Measurements from ENCODE around the gene ZNF280D.
A peak's percentile ranks its signal among the peaks of the same experiment; 100 is the strongest.

ZNF280D gene

DNA sequence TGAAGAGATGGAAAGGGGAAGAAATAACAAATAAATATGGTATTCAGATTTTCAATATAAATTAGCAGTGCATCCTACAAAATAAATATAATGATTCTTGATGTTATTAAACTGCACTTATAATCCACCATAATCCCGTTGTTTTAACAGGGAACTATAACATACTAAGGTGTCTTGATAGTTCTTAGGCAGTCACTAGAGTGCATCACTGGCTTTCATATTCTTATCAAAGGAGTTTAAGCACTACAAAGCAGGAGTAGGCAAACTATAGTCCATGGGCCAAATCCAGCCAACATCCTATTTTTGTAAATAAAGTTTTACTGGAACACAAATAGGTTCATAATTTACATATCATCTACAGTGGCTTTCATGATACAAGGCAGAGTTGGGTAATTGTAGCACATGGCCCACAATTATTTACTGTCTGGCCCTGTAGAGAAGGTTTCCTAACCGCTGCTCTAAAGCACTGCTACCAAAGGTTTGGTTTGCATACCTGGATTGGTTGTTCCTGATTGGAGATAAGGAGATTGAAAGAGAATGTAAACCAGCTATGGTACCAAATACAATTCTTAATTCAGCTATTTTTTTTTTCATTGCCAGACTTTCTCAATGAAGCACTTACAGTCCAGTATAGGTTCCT is 104.3 kb downstream of the ZNF280D start:
- no peak for DNase-seq (ENCODE audit: low spot score)

- no peak for DNase-seq (ENCODE audit: low spot score)
These were observed 113.4 kb downstream of the ZNF280D start for GRCh38 chr15:56619887-56620286.

DNA sequence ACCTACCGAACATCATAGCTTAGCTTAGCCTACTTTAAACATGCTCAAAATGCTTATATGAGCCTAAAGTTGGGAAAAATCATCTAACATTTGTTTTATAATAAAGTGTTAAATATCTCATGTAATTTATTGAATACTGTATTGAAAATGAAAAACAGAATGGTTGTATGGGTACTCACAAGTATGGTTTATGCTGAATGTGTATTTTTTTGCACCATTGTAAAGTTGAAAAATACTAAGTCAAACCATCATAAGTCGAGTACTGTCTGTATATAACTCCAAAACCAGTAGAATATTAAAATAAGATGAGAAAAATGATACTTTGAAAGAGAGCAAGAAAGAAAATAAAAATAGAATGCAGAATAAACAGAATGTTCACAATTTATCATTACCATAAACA is 115.7 kb downstream of the ZNF280D start:
- no peak for DNase-seq (ENCODE audit: low spot score)

GRCh38 chr15:56616551-56616950 is 116.8 kb downstream of the ZNF280D start:
- no peak for DNase-seq (ENCODE audit: low spot score)

DNA sequence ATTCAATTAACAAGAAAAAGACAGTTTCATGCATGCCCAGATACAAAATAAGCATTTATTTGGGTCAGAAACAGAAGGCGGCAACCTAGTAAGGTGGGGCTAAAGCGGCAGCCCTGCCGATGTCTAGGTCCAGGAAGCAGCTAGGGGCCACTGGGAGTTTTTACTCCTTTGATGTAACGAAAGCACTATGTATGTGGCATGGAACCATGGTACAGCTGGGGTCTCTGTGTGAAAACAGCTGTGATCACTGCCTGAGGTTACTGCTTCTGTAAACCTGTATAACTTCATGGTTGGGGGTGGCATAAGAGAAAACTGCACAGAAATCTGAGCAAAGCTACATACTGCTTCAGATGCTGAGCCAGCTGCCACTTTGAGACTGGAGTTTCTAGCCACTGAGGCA is 119.5 kb downstream of the ZNF280D start:
- DNase-seq (ENCODE audit: low spot score): no peak

GRCh38 chr15:56608993-56609392 is 124.3 kb downstream of the ZNF280D start:
- DNase-seq (ENCODE audit: low spot score): no peak

DNA sequence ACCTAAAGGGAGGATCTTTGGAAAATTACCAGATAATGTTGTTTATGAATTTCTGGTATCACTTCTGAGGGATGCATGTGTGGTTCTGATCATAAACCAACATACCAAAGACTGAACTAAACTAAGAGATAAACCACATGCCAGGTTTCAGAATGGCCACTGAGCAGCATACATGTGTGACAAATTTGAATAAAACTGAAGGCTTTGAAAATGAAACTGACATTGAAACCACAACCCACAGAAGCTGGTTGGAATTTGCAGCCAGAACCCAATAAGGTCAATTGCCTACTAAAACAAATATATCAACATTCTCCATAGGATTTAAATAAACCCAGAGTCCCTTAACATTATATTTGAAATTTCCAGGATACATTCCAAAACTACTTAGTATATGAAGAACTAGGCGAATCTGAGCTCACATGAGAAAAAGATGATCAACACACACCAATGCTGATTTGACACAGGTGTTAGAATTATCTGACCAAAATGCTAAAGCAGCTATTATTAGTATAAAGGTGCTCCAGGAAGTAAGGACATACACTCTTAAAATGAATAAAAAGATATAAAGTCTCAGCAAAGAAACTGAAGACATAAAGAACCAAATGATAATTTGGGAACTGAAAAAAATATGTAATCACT is 125.0 kb downstream of the ZNF280D start:
- DNase-seq (ENCODE audit: low spot score): no peak

DNA sequence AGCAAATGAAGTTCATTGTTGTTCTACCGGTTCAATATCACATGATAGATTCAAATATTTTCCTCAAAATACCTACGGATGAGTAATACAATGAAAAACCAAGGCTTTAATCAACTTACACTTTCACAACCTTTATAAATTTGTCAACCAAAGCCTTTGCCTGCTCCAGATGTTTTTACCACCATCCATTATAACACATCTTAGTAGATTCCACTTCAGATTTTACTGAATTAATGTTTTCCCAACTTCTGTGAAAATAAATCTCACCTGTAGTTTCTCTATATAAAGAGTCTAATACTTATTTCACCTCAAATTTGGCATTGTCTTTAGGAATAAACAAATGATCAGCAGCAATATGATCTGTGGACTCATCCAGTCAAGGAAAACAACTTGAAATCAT is 131.1 kb downstream of the ZNF280D start:
- no peak for DNase-seq (ENCODE audit: low spot score)

DNA sequence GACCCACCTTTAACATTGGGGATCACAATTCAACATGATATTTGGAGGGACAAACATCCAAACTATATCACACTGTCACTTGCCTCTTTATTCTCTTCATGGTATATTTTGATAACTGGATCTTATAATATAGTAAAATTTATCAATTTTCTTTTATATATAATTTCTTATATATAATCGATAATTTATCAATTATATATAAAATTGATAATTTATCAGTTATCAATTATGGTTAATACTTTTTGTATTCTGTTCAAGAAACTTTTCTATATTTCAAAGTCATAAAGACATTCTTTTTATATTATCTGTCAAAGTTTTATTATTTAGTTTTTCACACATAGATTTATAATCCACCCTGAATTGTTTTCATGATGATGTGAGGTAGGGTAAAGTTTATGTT is 132.9 kb downstream of the ZNF280D start:
- no peak for DNase-seq (ENCODE audit: low spot score)

- DNase-seq (ENCODE audit: low spot score): peak; percentile 42
These were observed 134.3 kb downstream of the ZNF280D start for GRCh38 chr15:56598991-56599390.

DNA sequence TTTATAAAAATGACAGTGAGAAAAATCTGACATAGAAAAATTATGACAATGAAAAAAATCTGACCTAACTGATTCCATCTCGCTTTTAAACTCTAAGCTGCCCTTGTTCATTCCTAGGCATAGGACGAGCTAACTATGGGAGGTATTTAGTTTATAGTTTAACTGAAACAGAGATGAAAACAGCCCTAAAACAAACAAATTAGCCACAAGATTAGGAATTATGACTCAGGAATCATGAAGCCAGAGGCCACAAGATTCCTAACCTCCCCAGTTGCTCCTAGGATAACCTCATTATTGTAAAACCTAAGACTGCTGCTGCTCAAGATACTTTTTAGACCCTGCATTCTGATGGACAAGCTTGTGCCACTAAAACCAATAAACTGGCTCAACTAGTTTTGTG is 145.6 kb downstream of the ZNF280D start:
- DNase-seq (ENCODE audit: low spot score): no peak

DNA sequence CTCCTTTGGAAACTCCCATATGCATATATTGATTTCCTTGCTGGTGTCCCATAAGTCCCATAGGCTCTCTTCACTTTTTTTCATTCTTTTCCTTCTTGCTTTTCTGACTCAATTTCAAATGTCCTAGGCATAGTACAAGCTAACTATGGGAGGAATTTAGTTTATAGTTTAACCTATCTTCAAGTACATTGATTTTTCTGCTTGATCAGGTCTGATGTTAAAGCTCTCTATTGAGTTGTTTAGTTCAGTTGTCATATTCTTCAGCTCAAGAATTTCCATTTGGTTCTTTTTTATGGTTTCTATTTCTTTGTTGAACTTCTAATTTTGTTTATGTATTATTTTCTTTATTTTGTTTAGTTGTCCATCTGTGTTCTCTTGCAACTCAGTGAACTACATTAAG is 147.1 kb downstream of the ZNF280D start:
- DNase-seq (ENCODE audit: low spot score): no peak

DNA sequence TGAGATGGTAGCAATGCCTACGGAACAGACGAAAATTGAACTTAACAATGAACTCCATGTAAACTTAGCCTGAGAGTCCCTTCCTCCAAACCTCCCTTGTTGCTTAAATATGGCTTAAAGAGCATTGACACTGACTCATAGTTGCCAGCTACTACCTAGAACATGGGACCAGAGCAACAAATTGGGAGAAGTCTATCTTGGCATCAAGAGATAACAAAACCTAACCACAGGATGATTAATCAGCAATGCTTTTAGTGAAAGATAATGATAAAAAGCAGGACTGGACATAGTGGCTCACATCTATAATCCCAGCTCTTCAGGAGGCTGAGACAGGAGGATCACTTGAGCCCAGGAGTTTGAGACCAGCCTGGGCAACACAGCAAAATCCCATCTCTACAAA is 150.5 kb downstream of the ZNF280D start:
- no peak for DNase-seq (ENCODE audit: low spot score)
